B cell (primary cell): ENCODE results near the gene USP36. TPM values are rescaled to one million over a fixed set of nuclear protein-coding genes. Genes with fewer than 3 reads are reported as not detected.

Experiments used
- ATAC-seq: fragments of 200-7000 bp; cut with Tn5 transposase; one replicate; pipeline ENCODE4 v1.10.0; 2021; ENCODE audit warnings: low read depth, mild to moderate bottlenecking, moderate number of reproducible peaks, moderate library complexity
- CTCF ChIA-PET: fragments of 350-600 bp; sonication (Branson Sonifier 250); formaldehyde crosslinking; loops from one replicate; lab custom pipeline; 2021; ENCODE audit warnings: antibody characterized with exemption, inconsistent platforms; lab: Charles Lee
- POLR2A ChIA-PET: fragments of 350-600 bp; sonication (Branson Sonifier 250); formaldehyde crosslinking; loops from one replicate; lab custom pipeline; 2021; ENCODE audit warnings: antibody characterized with exemption; lab: Charles Lee
- DNase-seq: peaks from one replicate; pipeline ENCODE4 v3.0.0; 2013
- H2AFZ ChIP-seq: 2 replicates; pipeline ENCODE4 v1.6.1; 2012; ENCODE audit warnings: mild to moderate bottlenecking, low read depth, low read length; ENCODE audit not compliant: insufficient read depth, poor library complexity, severe bottlenecking
- H3K27ac ChIP-seq, 2 donors: 1 replicate in 1 of 2; 2 replicates in 1 of 2; pipeline ENCODE4 v1.5.1; 2012 to 2013; ENCODE audit warnings: low read length in 2 of 2, mild to moderate bottlenecking in 2 of 2, moderate library complexity in 1 of 2
- H3K27me3 ChIP-seq, 4 experiments: fragments of 200-600 bp in 1 of 4; sonication (generic) in 1 of 4; replicated peaks in 1 of 4; 1 replicate in 2 of 4; 2 replicates in 2 of 4; pipeline versions ENCODE4 v1.6.1 to v1.7.0; 2013 to 2016; ENCODE audit warnings: low read length in 3 of 4, mild to moderate bottlenecking in 2 of 4, mixed read lengths in 1 of 4, moderate library complexity in 1 of 4; ENCODE audit not compliant: insufficient read depth in 4 of 4, control insufficient read depth in 3 of 4; ENCODE audit errors: control extremely low read depth in 1 of 4
- H3K36me3 ChIP-seq, 2 experiments: replicated peaks in 1 of 2; 1 replicate in 1 of 2; 2 replicates in 1 of 2; pipeline versions ENCODE4 v1.6.1 to v1.7.1; 2013; ENCODE audit warnings: low read length in 1 of 2; ENCODE audit not compliant: insufficient read depth in 2 of 2, control insufficient read depth in 1 of 2; ENCODE audit errors: control extremely low read depth in 1 of 2, extremely low read depth in 1 of 2
- H3K4me1 ChIP-seq, 2 donors: fragments of 200-600 bp in 1 of 2; sonication (generic) in 1 of 2; 1 replicate in 1 of 2; 2 replicates in 1 of 2; pipeline versions ENCODE4 v1.5.1 to v1.6.1; 2013 to 2017; ENCODE audit warnings: low read length in 2 of 2; ENCODE audit not compliant: control insufficient read depth in 2 of 2, insufficient read depth in 2 of 2
- H3K4me2 ChIP-seq: replicated peaks from 2 replicates; pipeline ENCODE3; 2012; ENCODE audit warnings: mild to moderate bottlenecking, low read depth, low read length; ENCODE audit not compliant: poor library complexity, severe bottlenecking
- H3K4me3 ChIP-seq, 5 experiments: fragments of 200-600 bp in 1 of 5; sonication (generic) in 1 of 5; 1 replicate in 3 of 5; 2 replicates in 2 of 5; pipeline versions ENCODE4 v1.5.1 to v1.7.0; 2011 to 2016; ENCODE audit warnings: low read length in 4 of 5, mild to moderate bottlenecking in 4 of 5, low read depth in 2 of 5, control low read depth in 1 of 5, moderate library complexity in 1 of 5; ENCODE audit not compliant: insufficient read depth in 1 of 5; ENCODE audit errors: control extremely low read depth in 1 of 5, extremely low read depth in 1 of 5
- H3K79me2 ChIP-seq: fragments of 200-600 bp; sonication (generic); one replicate; pipeline ENCODE4 v1.6.0; 2016; ENCODE audit warnings: low read length; ENCODE audit not compliant: control insufficient read depth, insufficient read depth
- H3K9ac ChIP-seq: fragments of 200-600 bp; sonication (generic); 2 replicates; pipeline ENCODE4 v1.6.1; 2017; ENCODE audit warnings: mild to moderate bottlenecking, low read length, moderate library complexity
- H3K9me3 ChIP-seq, 3 donors: one replicate each; pipeline versions ENCODE4 v1.6.1 to v1.7.1; 2013; ENCODE audit warnings: low read length in 2 of 3; ENCODE audit not compliant: control insufficient read depth in 2 of 3, insufficient read depth in 1 of 3; ENCODE audit errors: control extremely low read depth in 1 of 3
- H4K20me1 ChIP-seq: 2 replicates; pipeline ENCODE4 v1.6.0; 2012; ENCODE audit warnings: mild to moderate bottlenecking, low read length; ENCODE audit not compliant: insufficient read depth, control insufficient read depth, poor library complexity, severe bottlenecking
- H3K27ac Mint-ChIP-seq: one replicate; pipeline ENCODE4 v1.8.0; 2021; ENCODE audit warnings: mixed read lengths
- H3K27me3 Mint-ChIP-seq: one replicate; pipeline ENCODE4 v1.8.0; 2021; ENCODE audit warnings: mixed read lengths
- H3K4me1 Mint-ChIP-seq: one replicate; pipeline ENCODE4 v1.8.0; 2021; ENCODE audit warnings: mixed read lengths
- H3K4me3 Mint-ChIP-seq: one replicate; pipeline ENCODE4 v1.8.0; 2021; ENCODE audit warnings: mixed read lengths
- H3K9me3 Mint-ChIP-seq: one replicate; pipeline ENCODE4 v1.8.0; 2022; ENCODE audit warnings: mixed read lengths; ENCODE audit not compliant: insufficient read depth
- CTCF ChIP-seq: fragments of 200-600 bp; IDR thresholded peaks from one replicate; pipeline ENCODE4 v1.8.0; 2022; ENCODE audit warnings: antibody characterized with exemption, mild to moderate bottlenecking
- EZH2 ChIP-seq: IDR thresholded peaks from 2 replicates; pipeline ENCODE4 v1.6.1; 2012; ENCODE audit warnings: borderline replicate concordance, low read depth, mild to moderate bottlenecking, moderate library complexity, low read length; ENCODE audit not compliant: insufficient read depth, poor library complexity, severe bottlenecking
- WGBS: methylation state at CpG from one replicate; pipeline ENCODE4 v1.1.5; 2013; ENCODE audit warnings: missing lambda C conversion rate; ENCODE audit not compliant: insufficient coverage; 5-methylcytosine and 5-hydroxymethylcytosine counted together
- intact Hi-C: fragments of 100-400 bp; cut with micrococcal nuclease; formaldehyde crosslinking; loops from one replicate; pipeline ENCODE4 v1.10.0; 2022
- polyA plus RNA-seq: library from polyadenylated mRNA; depleted of rRNA; stranded (reverse); fragments of >200 nt; gene quantifications from 2 replicates; pipeline ENCODE4 v1.2.3, GENCODE V29; 2012
- total RNA-seq, 2 donors: library from RNA; stranded (reverse); fragments of 120-200 nt in 1 of 2; gene quantifications; 1 replicate in 1 of 2; 2 replicates in 1 of 2; pipeline versions ENCODE4 v1.2.3 to v1.2.4, GENCODE V29; 2013 to 2022

The USP36 gene
- total and polyA plus RNA-seq, 2 donors (not counting 1 experiment from before 2014, with no cell fraction given), result 52.2 to 137 TPM

- peaks cover 14% of the 10 kb centered on the region for H4K20me1 ChIP-seq
- no peaks in the 10 kb centered on the region for H3K9me3 Mint-ChIP-seq
- POLR2A ChIA-PET, result no interaction called here
- no peak overlapping the region for H2AFZ ChIP-seq
- no peak for ATAC-seq
- no peak overlapping the region for H3K4me2 ChIP-seq
- no peak for DNase-seq
- H3K36me3 ChIP-seq, result peaks cover 0 to 58% of the 10 kb centered on the region in 2 experiments
- intact Hi-C loops, result loop anchor here (5.0 kb wide), 1 partner anchor 89 kb away; no protein-coding TSS in a partner anchor
- H3K9ac ChIP-seq, result no peak overlapping the region
- CTCF ChIA-PET, result interaction anchor here (0.9 kb wide), 1 partner anchor 61 kb away, joined by 3 read pairs; no protein-coding TSS in a partner anchor
- H3K27ac Mint-ChIP-seq, result no peak overlapping the region
- no peaks in the 10 kb centered on the region for H3K4me1 ChIP-seq
- no peak overlapping the region for H3K27ac ChIP-seq
- WGBS, result 79% methylated on average over 5 of the region's 11 CpGs
- no peak overlapping the region for H3K4me3 ChIP-seq
- TF ChIP-seq CTCF (no peak), EZH2 (no peak)
- no peaks in the 10 kb centered on the region for H3K27me3 Mint-ChIP-seq
- peaks cover 29% of the 10 kb centered on the region for H3K79me2 ChIP-seq
- peaks cover 8% of the 10 kb centered on the region for H3K4me1 Mint-ChIP-seq
- H3K9me3 ChIP-seq, result no peaks in the 10 kb centered on the region
- H3K27me3 ChIP-seq, result no peaks in the 10 kb centered on the region
- no peak overlapping the region for H3K4me3 Mint-ChIP-seq
Measured at GRCh38 chr17:78796517-78796900, 44.1 kb downstream of the USP36 start.

- intact Hi-C loops, result loop anchor here (5.0 kb wide), 1 partner anchor 89 kb away; no protein-coding TSS in a partner anchor
- H3K4me1 Mint-ChIP-seq, result peaks cover 8% of the 10 kb centered on the region
- no peak for DNase-seq
- Histone ChIP-seq H4K20me1 (peaks cover 11% of the 10 kb centered on the region), H2AFZ (no peak overlapping the region), H3K9ac (no peak overlapping the region), H3K4me2 (no peak overlapping the region), H3K27ac (no peak overlapping the region), H3K27me3 (no peaks in the 10 kb centered on the region), H3K4me3 (no peak overlapping the region), H3K4me1 (no peaks in the 10 kb centered on the region), H3K79me2 (peaks cover 24% of the 10 kb centered on the region), H3K36me3 (peaks cover 0 to 55% of the 10 kb centered on the region in 2 experiments), H3K9me3 (no peaks in the 10 kb centered on the region)
- H3K9me3 Mint-ChIP-seq, result no peaks in the 10 kb centered on the region
- H3K27ac Mint-ChIP-seq, result no peak overlapping the region
- 97% methylated on average over 11 of the region's 14 CpGs for WGBS
- TF ChIP-seq CTCF (no peak), EZH2 (no peak)
- no peak overlapping the region for H3K4me3 Mint-ChIP-seq
- CTCF ChIA-PET, result no interaction called here
- no peaks in the 10 kb centered on the region for H3K27me3 Mint-ChIP-seq
- no peak for ATAC-seq
- POLR2A ChIA-PET, result no interaction called here
Measured at GRCh38 chr17:78795861-78796516, 44.6 kb downstream of the USP36 start.
